Measurements from ENCODE around the gene STIM1.
A peak's percentile ranks its signal among the peaks of the same experiment; 100 is the strongest.

STIM1 gene

GRCh38 chr11:3955299-3955665, 99.8 kb downstream of the STIM1 start:
- DNase-seq = no peak

DNA sequence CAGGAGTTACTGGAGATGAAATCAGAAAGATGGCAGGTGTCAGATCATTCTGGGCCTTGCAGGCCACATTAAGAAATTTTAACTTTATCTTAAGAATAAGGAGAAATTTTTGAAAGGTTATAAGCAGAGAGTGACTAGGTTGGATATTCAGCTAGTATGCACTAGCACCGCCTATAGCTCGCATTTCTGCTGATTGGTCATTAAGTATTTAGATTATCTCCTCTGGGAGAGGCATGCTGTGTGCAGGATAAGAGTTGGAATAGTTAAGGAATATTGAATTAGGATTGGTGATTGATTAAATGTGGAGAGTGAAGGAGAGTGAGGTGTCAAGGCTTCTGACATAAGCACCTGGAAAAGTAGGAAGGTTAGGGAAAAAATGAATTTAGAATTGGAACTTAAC, 100.6 kb downstream of the STIM1 start:
- no peak for DNase-seq

DNA sequence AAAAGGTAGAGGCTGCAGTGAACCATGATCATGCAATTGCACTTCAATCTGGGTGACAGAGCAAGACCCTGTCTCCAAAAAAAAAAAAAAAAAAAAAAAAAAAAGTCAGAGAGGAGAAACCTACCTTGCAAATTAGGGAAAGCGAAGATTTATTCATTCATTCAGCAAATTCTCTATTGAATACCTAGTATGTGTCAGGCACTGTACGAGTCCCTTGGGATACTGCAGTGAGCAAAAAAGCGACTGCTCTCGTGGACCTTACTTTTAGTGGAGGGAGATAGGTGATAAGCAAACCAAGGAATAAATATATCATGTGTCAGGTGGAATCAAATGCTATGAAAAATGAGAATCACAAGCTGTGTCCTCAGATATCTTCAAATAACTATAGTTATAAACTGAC, 101.3 kb downstream of the STIM1 start:
- no peak for DNase-seq

- no peak for DNase-seq
Measured at GRCh38 chr11:3957437-3957836, 102.0 kb downstream of the STIM1 start.

DNA sequence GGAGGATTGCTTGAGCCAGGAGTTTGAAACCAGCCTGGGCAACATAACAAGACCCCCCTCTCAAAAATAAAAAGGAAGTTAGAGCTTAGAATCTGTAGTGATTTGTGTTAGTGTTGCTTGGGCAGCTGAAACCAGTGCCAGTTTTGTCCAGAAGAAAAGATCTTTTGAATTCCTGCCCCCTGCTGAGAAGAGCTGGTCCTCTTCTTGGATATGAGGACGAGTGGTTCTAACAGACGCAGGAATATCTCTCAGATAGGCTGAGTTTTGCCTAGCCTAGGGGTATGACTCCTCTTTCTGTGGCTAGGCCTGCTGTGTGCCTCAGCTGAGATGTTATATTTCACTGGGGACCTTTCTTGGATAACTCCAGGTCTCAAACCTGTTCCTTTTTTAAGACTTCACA, 102.8 kb downstream of the STIM1 start:
- no peak for DNase-seq

DNA sequence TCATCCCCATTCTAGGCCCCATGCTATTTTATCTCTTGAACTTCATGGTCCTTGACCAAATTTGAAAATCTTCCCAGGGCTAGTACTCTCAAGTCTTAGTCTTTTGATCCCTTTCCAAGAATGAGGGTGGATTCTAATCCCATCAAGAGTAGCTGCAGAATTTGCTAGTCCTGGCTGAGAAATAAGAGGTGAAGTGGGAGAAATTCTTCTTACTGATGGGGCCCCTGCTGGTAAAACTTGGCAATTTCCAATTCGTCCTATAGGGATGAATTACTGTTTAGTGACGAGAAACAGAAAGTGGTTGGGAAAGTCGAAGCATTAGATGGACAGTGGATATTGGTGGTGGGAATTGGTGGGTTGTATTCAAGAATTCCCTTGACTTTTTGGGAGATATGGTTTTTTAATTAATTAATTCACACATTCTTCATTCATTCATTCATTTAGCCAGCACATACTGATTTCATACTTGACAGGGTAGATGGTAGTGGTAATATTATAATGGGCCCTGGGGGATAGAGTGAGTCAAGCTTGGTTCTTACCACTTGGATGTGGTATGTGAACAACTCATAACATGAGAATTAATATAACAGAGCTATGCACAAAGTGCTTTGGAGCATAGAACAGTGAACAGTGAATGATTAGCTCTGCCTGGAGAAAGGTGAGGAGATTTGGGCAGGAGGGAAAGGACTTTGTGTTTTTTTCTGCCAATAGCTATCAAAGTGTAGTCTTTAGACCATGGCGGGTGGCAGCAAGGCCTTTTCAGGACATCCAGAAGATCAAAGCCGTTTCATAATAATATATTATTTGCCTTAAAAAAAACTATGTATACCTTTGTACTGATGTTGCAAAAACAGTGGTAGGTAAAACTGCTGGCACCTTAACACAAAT, 103.8 kb downstream of the STIM1 start:
- no peak for DNase-seq

GRCh38 chr11:3959903-3960265, 104.4 kb downstream of the STIM1 start:
- DNase-seq = no peak

GRCh38 chr11:3962406-3962840, 107.0 kb downstream of the STIM1 start:
- DNase-seq = no peak

DNA sequence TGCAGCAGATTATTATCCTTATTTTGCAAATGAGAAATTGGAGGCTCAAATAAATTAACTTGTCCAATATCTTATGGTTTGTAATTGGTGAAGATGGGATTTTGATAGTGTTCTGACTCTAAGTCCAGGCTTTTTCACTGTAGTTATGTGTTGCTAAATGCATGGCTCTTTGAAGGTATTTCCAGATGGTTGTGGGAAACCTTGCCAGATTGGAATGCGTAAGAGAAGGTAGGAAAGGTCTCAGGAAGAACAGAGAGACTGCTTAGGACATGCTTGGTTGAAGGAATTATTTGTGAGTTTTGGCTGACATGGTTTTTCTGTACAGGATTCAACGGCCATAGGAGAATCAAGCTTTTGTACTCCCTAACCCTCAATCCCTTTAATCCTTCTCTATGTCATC, 108.6 kb downstream of the STIM1 start:
- no peak for DNase-seq

DNA sequence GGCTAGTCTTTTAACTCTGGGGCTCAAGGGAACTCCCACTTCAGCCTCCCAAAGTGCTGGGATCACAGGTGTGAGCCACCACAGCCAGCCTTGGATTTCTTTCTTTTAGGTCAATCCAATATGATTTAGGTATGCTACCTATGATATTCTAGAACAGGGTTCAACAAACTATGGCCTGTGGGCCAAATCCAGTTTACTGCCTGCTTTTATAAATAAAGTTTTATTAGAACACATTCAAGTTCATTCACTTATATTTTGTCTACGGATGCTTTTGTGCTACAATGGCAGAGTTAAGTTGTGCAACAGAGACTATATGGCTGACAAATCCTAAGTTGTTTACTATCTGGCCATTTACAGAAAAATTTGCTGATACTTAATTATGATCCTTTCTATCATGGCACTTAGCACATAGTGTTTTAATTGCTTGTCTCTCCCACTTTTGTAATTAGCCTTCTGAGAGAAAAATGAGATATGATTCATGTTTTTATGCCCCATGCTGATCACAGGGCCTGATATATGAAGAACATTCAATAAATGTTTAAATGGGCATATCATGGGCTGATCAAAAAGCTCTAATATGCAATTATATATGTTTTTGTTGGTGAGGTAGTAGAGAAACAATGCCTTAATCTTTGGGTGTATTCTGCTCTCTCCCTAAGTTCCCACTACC, 109.6 kb downstream of the STIM1 start:
- no peak for DNase-seq

DNA sequence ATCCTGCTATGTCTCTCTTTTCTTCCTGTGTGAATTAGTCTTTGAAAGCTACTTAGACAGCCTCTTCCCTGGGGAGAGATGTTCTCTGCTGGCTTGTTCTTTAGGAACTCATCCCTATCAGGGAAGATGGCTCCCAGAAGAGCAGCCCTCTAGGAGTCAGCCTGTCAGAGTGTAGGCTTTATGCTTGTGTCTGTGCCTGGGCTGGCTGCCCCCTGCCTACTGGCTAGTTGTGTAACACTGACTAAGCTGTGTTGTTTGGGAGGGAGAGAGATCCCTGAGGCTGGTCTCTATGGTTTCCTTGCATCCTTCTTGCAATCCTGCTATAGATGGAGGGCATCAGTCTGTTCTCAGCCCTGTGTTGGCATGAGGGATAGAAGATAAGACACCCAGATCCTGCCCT, 112.2 kb downstream of the STIM1 start:
- no peak for DNase-seq

DNA sequence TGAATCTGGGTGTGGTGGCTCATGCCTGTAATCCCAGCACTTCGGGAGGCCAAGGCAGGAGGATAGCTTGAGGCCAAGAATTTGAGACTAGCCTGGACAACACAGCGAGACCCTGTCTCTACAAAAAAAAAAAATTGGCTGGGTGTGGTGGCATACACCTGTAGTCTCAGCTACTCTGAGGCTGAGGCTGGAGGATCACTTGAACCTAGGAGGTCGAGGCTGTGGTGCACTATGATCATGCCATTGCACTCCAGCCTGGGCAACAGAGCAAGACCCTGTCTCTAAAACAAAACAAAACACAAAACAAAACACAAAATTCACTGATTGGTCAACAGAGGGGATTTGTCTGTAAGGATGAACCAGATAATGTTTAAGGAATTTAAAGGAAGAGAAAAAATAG, 113.7 kb downstream of the STIM1 start:
- no peak for DNase-seq

DNA sequence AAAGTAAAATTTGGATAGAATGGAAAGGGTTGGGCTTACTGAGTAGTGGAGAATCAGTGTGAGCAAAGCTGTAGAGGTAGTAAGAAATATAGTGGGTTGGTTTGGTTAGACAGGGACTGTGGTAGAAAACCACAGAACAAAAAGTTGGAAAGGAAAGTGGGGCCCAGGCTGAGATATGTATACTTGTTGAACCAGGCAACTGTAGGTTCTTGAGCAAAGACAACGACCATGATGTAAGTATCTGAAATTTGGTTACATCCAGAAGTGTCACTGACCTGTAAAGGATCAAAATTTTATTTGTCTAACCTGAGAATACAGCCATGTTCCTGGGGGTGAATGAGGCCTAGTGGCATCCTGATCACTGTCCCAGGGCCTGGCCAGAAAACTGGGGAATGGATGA, 114.1 kb downstream of the STIM1 start:
- DNase-seq = no peak

- no peak for DNase-seq
Measured at GRCh38 chr11:3970108-3970507, 114.6 kb downstream of the STIM1 start.

DNA sequence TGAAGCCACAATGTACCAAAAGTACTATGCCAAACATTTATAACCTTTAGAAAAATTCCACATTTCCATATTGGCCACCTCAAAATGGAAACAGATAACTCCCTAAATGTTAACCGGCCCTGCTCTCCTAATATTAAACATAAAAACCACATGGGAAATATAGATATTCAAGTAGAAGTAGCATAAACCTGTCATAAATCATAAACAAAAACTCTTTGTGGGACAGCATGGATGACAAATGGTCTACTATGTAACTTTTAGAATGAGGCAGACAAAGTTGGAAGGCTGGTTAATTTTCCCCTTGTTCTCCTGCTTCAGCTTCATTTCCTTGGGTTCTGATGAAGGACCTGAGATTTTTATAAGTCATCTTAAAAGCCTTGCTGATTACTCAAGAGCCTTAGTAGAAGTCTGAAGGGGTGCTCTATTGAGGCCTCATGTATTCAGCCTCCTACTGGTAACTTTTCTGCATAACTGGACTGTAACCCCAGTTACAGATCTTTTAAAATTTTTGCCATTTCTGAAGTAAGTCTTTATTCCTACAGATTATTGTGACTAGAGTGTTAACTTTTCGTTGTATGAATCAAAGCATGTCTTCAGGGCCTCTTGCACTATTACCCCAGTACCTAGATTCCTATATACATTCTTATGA, 116.4 kb downstream of the STIM1 start:
- no peak for DNase-seq

DNA sequence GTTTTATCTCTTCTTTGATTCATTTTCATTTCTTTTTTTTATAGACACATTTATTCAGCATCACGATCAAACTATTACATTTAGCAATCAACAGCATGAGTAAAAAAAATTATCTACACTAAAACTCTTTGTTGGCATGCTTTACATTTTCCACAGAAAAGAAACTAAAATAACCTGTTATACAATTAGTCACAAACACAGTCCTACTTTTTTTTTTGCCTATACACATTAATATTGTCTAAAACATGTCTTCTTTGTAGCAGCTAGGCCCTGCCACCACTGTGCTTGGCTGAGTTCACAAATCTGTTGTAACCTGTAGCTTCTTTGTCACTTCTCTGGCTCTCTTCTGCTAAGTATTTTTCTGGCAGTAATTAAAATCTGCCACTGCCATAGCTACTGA, 117.0 kb downstream of the STIM1 start:
- DNase-seq = no peak

- DNase-seq = no peak
Measured at GRCh38 chr11:3977078-3977477, 121.6 kb downstream of the STIM1 start.

- DNase-seq = no peak
Measured at GRCh38 chr11:3981084-3981633, 125.7 kb downstream of the STIM1 start.

DNA sequence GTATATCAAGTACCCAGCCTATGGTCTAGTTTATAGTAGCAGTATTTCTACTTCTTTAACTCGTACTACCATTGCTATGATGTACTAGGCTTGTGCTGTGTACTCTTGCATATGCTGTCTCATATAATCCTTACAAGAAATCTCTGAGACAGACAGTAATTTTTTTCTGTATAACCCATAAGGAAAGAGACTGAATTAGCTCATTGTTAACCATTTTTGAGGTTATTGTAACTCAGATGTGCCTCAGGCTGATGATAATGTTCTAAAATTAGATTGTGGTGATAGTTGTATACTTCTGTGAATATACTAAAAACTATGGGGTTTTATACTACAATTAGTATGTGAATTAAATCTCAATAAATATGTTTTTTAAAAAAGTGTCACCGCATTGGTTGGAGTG, 127.0 kb downstream of the STIM1 start:
- no peak for DNase-seq

GRCh38 chr11:3983101-3983500, 127.6 kb downstream of the STIM1 start:
- no peak for DNase-seq

DNA sequence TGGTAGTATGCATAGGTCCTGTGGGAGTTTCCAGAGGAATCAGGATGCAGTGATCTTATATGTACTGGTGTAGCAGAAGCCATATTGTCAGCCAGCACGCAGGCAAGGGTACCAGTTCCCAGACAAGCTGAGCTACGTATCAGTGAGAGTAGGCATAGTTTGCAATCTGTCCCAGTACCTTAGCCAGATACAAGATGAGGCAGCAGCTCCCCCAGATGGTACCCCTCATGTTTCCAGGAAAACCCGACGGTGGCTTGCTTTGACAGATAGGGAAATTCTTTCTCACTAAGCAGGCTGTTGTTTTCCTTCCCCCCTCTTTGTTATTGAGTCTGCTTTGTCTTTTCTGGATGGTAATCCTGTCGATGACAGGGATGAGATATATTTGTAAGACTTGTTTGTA, 129.4 kb downstream of the STIM1 start:
- DNase-seq = peak; percentile 46

DNA sequence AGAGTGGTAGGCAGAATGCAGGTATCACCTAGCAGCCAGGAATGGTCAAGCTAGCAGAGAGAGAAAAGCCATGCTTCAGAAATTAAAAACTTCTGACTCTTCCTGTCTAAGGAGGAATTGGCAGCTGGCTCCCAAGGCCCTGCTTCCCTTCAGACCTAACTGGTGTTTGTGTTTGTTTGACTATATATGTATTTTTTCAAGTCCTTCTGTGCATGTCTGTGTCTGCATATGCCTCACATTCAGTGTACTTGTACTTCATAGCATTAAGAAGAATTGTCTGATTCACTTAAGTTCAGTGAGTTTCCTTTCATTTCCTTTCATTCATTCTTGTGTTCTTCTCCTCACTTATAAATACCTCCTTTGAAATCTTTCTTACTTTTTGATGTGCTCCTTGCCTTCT, 130.2 kb downstream of the STIM1 start:
- DNase-seq = no peak

GRCh38 chr11:3986301-3986700, 130.8 kb downstream of the STIM1 start:
- DNase-seq = no peak
